Dermis microvascular lymphatic vessel endothelial cell (primary cell): Measurements from ENCODE around the gene IGF1R. TPM values are rescaled to one million over a fixed set of nuclear protein-coding genes. Genes with fewer than 3 reads are reported as not detected.
"Not testable (repeated sequence)": the region's sequence is repeated elsewhere in the genome, so short reads cannot be mapped to it uniquely, and the experiment has no call there.

ENCODE experiments used
- DNase-seq, 2 donors: peaks; one replicate each; pipeline versions ENCODE4 v3.0.0 to v3.0.0-alpha.2; 2010; ENCODE audit warnings: low read depth in 2 of 2
- total RNA-seq: library from RNA; depleted of rRNA; stranded (reverse); fragments of >200 nt; gene quantifications from 2 replicates; pipeline ENCODE4 v1.2.1, GENCODE V29; 2014

IGF1R gene
- total RNA-seq, 1 donor from 2014 or later: 13.5 TPM

DNA sequence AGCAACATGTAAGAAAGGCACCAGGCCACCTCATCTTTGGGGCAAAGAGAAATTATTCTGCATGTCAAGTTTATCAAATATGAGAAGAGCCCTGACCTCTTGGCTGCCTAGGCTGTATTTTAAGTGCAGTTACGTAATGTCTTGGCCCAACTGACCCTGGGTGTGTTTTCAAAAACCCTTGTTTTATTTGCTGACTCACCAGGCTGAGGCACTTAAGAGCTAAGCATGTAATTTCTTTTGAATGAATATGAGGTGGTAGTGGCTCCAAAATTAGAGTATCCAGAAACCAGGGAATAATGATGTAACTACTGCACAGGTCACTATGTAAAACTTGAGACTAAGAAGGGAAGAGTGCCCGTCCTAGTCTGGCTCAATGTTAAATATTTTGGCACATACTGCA is 335.0 kb downstream of the IGF1R start:
- no peak for DNase-seq

DNA sequence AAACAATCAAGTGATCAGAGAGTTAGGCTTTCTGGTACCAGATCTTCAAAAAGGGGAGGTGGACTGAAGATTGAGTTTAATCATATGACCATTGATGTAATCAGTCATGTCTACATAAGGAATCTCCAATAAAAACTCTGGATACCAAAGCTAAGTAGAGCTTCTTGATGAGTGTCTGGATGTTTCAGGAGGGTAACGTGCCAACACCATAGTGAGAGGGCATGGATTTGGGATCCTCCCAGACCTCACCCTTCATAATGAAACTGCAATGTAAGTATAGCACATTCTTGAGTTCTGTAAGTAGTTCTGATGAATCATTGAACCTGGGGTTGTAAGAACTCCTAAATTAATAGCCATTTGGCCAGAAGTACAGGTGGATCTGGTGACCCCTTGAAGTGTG is 337.9 kb downstream of the IGF1R start:
- no peak for DNase-seq

DNA sequence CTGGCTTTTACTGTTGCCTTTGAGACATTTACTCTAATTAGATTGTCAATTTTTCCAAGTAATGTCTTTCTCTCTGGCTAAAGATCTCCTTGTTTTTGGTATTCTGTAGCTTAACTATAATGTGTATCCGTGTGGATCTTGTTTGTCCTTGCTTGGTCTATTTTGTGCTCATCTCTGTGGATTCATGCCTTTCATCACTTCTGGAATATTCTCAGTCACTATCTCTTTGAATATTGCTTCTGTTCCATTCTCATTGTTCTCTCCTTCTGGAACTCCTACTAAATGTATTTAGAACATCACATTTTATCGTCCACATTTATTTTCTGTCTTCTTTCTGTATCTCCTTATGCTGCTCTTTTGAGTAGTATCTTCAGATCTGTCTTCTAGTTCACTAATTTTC is 346.6 kb downstream of the IGF1R start:
- DNase-seq: no peak

DNA sequence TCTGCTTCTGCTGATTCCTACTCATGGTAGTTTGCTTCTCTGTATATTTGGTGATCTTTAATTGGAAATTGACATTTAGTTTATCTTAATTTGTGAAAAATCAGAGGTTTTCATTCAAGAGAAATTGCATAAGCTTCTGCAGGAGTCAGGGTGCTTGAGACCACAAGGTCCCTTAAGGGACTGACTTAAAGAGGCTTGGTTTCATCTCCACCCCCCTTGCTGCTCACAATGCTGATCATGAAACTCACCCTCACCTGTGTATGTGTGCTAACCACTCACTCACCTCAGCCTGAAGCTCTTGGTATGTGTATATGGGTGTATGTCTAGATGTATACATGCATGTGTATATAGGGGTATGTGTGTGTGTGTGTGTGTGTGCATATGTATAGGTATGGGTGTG is 347.8 kb downstream of the IGF1R start:
- no peak for DNase-seq

DNA sequence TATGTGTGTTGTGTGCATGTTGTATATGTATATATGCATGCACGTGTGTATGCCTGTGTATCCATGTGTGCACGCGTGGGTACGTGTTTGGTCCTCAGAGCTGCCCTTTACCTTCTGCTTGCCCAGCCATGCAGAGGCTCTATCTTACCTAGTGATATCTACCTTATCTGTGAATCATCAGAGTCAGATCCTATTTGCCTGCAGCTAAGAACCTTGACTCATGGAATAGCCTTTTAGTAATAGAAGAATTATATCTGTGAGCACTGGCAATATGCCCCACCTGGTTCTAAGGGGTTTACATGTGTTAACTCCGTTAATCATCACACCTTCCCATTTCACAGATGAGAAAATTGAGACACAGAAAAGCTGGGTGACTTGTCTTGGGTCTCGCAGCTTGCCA is 348.3 kb downstream of the IGF1R start:
- DNase-seq: no peak

DNA sequence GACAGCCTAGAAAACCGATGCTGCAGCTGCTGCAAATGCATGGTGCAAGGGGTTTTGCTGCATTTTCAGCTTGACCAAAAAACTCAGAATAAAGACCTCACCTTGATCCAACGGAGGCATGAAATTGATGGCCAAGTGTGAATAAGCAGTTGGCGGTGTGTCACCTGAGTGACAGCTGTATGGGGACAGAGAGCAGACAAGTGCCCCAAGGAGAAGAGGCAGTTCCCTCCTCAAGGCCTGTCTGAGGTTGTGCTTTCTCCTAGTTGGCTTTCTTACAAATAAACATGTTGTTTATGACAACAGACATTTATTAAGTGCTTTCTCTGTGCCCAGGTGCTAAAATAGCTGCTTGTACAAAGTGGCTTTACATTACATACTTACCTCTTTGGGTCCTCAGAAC is 349.0 kb downstream of the IGF1R start:
- DNase-seq: no peak

DNA sequence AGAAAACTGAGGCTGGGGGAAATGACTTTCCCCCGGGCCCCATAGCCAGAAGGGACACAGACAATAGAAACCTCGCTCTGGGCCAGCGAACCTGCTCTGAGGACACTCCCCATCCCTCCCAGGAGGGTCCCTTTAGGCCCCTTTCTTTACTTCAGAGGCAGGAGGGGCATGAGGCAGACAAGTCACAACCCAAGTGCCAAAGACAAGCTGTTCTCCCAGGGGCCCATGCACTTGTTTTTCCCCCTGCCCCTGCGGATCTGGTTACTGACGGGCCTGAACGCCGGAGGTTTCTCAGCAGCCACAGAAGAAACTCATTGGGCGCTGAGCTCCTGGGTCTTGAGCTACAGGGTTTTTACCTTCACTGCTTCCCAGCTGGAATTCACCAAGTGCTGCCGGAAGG is 349.4 kb downstream of the IGF1R start:
- no peak for DNase-seq

DNA sequence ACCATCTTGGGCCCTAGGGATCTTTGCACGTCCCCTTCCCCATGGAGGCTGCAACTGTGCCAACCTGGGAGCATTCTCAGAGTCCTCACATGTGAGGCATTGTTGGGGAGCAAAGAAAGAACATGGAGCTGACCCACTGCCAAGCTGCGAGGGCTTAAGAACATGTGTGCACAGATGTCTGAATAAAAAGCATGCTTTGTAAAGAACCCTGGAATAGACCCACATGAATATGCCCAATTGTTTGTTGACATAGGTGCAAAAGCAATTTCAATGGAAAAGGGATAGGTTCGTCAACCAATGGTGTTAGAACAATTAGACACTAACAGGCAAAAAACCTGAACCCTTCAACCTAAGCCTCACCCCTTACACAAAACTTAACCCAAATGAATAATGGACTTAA is 349.9 kb downstream of the IGF1R start:
- DNase-seq: no peak

DNA sequence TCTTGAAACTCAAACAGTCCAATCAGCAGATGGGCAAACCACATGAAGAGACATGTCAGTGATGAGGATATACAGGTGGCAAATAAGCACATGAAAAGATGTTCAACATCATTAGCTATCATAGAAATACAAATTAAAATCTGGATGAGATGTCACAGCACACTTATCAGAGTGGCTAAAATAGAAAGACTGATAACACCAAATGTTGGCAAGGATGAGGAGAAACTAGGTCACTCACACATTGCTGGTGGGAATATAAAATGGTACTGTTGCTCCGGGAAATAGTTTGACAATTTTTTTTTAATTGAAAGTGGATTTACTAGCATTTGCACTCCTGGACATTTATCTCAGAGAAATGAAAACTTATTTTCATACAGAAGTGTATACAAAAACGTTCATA is 350.9 kb downstream of the IGF1R start:
- no peak for DNase-seq

DNA sequence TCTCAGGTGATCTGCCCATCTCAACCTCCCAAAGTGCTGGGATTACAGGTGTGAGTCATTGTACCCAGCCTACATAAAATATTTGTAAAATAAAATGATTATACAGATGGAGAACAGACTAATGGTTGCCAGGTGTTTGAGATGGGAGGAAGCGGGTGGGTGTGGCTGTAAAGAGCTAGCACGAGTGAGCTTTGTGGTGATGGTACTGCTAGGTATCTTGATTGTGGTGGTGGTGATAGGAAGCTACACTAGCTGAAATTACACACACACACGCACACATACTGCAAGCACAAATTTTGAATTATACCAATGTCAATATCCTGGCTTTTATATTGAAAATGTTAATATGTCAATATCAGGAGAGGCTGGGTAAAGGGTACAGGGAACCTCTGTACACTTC is 353.9 kb downstream of the IGF1R start:
- DNase-seq: no peak

DNA sequence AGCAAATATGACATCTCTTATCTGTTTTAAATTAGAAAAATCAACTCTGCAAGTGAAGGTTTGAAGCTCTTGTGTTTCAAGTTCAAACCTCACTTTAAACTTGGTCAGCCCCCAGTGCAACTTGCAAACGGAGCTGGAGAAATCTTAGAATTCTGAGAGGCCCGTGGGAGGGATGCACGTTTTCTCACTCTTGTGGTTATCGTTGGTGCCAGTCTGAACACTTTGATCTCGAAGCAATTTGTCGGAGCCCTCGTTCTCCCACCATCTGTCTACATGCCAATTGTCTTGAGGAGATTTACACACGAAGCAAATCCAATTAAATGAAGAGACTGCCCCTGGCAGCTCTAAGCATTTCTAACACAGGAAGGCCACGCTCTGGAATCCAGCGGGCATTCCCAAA is 355.0 kb downstream of the IGF1R start:
- DNase-seq: not testable (repeated sequence)

DNA sequence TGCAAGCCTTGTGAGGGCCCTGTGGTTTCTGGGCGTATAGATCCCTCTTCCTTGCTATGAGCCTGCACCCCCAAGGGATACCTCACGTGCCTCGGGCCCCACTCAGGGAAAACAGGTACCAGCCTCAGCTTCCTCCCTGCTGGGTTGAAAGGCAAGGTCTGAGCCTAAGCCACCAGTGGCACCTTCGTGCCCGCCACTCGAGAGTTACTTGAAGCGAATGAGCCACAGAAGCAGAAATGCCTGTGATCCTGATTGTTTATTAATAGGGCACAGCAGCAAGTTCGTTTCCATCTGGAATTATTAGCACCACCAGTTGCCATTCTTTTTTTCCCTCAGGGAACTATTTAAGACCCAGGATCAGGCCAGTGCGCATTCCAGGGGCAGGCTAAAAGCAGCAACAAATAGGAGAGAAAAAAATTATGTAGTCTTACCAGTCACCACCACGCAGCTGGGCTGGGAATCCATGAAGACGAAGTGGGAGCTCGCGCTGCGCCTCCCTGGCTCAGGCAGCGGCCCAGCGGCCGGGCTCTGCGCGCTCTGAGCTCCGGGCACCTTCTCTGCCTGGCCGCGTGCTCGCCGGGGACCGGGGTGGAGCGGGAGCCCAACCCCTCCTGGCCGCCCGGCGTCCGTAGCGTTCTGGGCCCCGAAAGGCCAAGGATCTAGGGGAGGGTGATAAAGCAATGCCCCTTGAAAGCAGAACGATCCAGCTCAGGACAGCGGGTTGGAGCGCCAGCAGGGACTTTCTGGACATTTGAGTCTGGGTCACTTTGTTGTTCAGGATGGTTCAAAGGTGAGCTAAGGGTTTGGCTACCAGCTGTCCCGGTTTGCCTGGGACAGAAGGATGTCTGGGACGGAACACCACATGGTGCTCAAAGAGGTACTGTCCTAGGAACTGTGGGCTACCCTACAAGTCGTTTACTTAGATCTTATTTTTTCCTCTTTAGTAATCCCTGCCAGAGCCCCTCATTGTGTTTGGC is 356.9 kb downstream of the IGF1R start:
- DNase-seq: not testable (repeated sequence)

DNA sequence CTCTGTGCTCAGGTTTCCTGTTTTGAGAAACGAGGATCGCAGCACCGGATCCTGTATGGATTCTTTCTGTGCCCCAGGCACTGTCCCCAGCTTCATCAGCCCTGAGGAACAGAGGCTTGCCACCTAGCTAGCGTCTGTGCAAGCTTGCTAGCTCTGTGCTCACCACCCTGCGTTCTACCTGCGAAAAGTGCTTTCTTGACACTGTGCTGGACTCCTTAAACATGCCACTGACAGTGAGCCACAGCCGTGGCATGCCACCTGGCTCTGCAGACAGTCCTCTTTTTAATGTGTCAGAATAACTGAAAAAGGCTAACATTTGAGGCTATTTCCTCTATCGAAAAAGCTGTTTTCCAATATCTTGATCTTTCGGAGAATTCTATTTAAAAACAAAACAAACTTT is 357.8 kb downstream of the IGF1R start:
- DNase-seq: no peak

DNA sequence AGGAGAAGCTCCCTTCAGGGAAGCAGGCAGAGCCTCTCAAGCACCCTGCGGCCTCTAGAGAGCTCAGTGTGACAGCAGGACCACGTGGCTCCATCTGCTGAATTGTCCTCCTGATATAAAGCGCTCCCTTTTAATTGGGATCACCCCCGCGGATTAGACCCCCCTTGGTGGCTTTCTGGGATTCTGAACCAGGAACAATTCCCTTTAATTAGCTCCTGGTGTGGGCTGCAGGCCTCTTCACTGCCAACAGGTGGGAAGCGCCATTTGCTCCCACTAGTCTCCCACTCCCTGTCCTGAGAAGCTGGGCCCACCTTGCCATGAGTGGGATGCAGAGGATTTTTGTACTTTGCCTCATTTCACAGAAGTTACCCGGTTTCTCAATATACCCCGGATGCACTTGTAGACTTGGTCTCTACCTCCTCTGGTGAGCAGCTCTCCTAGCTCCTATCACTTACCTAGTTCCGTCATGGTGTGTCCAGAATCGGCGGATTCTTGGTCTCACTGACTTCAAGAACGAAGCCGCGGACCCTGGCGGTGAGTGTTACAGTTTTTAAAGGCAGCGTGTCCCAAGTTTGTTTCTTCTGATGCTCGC is 358.7 kb downstream of the IGF1R start:
- DNase-seq: no peak

DNA sequence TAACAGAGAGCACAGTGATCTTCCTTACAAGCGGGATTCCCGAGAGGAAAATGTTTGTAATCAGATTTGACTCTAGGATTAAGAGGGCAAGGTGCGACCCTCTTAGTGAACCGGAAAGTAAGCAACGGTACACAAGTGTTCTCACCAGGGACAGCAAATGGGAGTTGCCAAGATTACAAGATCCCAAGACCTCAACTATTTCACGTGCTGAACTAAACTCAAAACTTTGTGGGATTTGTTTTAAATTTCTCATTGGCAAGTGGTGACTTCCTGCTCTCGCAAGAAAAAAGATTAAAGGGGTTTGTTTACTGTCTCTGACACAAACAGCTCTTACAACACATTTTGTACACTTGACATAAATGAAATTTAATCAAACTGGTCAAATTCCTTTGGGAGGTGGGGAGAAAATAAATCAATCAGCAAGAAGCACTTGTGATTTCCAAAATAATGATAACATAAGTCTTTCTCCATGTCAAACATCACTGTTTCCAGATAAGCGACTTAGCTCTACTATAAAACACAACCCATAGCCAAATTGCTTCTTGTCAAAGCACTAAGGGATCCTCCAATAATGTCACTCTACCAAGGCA is 361.5 kb downstream of the IGF1R start:
- DNase-seq: no peak

DNA sequence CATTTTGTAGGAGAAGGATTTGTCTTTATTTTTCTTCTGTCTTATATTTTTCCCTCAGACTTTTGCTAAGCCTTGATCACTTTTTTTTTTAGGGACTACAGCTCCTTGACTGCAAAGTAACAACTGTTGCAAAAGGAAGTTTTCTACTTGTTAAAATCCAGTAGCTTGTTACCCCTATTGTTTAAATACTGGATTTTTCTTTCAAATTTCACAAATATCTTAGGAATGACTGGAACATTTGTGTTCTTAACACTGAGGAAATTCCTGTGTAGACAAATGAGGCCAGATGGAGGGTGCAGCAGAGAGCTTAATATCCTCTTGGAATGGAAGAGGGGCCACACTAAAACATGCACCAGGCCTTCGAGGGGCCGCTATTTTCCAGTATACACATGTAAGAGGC is 362.4 kb downstream of the IGF1R start:
- DNase-seq: no peak
